GM19035 (cell line): ENCODE measurements around the gene F10.

Source experiments
- ATAC-seq: cut with Tn5 transposase; IDR thresholded peaks from one replicate; pipeline ENCODE4 v1.9.1; 2021; ENCODE audit not compliant: unreplicated experiment

F10 gene

DNA sequence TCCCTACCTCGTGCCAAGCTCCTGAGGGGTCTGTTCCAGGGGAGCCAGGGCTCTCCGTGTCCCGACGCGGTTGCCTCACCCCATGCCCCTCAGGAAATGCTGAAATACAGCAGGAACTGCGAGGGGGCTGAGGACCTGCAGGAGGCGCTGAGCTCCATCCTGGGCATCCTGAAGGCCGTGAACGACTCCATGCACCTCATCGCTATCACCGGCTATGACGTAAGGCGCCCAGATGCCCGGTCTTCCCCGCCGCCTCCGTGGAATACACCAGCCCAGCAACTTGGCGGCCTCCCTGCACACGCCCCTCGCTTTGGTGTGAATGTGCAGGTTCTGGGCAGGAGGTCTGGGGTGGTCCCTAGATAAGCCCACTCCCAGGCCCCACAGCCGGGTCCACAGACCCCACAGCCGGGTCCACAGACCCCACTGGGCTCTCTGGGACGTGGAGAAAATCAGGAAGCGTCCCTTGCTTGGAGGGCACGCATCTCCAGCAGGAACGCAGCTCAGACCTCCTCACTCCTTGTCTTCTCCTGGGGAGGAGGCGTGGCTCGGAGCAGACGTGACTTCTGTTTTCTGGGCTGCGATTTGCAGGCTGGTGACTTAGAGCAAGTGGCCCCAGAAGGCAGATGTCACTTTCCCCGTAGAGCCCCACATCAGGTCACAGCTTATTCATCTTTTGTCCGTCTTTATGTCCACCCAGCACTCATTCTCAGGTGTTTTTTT lies 36.4 kb upstream of the F10 start:
- no peak for ATAC-seq

- no peak for ATAC-seq
These were observed 35.3 kb upstream of the F10 start for GRCh38 chr13:113086991-113087922.

DNA sequence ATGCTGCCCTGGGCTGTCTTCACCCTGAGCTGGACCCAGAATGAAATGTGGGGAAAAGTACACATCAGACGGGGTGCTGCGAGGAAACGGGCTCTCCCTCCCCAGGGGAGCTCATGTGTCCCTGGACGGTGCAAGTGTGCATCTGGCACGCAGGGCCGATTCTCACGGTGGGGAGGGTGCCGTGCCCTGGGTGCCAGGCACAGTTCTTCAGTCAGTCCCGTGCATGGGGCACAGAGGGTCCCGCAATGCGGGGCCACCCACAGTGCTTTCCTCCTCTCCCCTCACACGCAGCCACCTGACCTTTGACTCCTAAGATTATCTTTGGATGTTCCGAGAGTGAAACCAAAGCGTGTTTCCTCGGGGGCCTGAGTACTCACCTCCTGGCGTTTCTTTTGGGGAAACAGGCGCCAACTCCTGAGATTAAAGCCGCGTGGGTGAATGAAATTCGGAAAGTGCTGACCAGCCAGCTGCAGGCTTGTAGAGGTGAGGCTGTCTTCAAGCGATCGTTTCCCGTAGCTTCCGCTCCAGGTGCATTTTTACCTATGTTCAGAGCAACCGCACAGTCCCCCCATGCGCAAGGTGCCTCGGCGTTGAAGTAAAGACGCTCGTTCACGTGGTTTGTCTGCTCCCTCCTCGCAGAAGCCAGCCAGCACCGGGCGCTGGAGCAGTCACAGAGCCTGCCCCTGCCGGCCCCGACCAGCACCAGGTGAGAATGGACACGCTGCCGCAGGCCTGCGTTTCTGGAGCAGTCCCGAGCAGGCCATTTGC lies 34.5 kb upstream of the F10 start:
- ATAC-seq, result no peak

- no peak for ATAC-seq
These were observed 33.9 kb upstream of the F10 start for GRCh38 chr13:113088691-113089020.

- no peak for ATAC-seq
These were observed 32.7 kb upstream of the F10 start for GRCh38 chr13:113089693-113090414.

DNA sequence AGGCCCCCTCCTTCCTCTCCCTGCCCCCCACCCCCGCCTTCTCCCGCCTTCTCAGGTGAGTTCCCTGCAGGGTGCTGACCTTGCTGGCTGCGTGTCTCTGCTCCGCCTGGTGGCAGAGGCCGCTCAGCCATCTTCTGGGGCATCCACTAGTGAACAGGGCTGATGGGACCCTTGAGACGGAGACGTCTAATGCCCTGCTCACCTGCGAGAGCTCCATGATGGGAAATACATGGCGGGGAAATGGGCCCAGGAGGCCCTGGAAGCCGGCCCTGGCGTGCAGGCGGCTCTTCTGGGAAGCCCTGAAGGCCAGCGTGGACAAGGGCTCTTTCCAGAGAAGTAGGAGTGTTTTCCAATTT lies 32.2 kb upstream of the F10 start:
- no peak for ATAC-seq

GRCh38 chr13:113090806-113091205 lies 31.8 kb upstream of the F10 start:
- no peak for ATAC-seq

DNA sequence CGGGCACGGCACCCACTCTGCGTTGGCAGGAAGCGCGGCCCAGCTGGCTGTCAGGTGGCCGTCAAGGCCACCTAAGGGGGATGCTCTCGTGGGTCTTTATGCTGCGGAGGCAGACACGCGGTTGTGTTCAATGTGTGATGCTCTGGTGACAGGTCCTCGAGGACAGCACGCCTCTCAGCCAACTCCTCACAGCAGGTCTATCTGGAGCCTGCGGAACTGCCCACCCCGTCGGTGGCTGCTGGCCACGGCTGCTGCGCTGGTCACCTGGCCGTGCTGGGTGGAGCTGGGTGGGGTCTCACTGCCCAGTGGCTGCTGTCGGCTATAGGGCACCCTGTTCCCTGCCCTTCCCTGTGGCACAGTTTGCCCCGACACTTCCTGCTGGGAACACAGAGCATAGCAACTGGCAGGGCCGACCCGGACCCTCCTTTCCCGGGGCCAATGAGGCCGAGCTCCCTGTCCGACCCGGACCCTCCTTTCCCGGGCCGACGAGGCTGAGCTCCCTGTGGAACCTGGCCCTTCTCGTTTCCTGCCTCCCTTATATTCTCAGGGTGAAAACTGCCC lies 31.3 kb upstream of the F10 start:
- ATAC-seq, result no peak

GRCh38 chr13:113091891-113092775 lies 30.5 kb upstream of the F10 start:
- ATAC-seq, result no peak

DNA sequence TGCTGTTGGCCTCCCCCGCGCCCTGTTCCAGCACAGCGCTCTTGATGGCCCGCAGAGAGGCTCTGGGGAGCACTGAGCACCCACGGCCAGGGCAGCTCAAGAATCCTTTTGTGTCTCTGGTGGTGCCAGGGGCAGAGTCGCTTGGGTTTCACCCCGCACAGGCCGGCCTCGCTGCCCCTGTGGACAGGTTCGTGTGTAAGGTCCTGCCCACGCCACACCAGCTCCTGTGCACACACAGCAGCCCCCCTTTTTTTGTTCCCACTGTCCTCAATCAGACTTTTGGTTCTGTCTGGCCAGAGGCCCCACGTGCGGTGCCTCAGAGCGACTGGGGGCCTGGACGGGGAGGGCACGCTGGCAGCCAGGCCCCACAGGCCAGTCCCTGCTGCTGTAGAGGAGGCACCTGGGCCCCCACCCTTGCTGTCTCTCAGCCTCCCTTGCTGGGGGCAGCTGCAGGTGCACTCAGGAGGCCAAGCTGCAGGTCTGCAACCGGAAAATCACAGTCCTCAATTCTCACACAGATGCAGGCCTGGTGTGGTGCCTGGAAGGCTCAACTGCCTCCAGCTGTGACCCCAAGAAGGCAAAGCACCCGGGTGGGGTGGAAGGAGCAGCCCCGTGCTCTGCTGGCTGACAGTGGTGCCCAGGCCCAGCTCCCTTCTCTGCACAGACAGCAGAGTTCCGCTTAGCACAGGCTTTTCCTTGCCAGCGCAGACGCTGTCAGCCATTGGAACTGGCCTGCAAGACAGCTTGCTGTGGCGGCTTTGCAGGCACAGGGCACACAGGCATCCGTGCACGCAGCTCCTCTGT lies 29.6 kb upstream of the F10 start:
- no peak for ATAC-seq

DNA sequence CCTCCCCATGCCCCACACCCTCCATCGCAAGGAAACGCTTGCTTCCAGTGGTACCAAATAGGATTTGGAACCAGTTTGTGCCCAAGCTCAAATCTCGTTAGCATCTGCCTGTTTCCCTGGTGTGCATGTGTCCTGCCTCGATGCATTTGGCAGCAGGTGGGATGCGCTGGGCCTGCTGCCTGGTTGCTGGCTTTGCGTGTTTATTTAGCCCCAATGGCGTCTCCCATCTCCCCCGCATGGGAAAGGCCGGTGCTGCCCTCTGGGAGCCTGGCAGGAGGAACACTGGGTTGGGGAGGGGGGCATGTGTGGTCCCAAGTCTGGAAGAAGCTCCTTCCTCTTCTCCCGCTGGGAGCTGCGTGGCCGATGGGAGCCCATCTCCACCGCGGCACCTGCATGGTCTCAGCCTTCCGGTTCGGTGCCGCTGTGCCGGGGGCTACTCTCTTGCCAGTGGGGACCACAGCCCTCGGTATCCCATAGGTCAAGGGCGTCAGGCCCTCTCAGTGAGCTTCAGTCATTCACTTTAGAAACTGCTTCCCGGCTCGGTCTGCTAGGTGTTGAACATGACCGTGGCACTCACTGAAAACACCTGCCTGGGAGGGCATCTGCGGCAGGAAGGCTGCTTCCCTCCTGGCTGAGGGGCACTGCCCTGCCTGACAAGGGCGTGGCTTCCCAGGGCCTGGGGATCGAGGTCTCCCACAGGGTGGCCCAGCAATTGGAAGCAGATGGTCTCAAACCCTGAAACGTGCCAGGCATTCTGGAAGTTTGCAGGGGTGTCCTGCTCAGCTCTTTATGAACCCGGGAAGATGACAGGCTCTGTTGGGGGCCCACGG lies 28.8 kb upstream of the F10 start:
- no peak for ATAC-seq

DNA sequence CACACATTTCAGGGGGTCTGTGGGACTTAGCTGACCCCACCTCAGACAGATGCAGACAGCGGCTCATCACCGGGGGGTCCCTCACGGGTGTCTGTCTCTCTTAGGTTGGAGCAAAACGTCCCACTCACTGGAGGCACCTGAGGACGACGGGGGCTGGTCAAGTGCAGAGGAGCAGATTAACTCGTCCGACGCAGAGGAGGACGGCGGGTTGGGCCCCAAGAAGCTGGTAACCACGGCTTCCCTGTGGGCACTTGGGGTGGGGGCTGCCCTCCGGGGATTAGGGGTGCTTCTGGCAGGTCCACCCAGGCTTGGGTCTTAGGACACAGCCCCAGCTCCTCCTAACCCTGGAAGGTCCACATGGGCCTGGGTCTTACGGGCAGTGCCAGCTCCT lies 28.2 kb upstream of the F10 start:
- no peak for ATAC-seq

DNA sequence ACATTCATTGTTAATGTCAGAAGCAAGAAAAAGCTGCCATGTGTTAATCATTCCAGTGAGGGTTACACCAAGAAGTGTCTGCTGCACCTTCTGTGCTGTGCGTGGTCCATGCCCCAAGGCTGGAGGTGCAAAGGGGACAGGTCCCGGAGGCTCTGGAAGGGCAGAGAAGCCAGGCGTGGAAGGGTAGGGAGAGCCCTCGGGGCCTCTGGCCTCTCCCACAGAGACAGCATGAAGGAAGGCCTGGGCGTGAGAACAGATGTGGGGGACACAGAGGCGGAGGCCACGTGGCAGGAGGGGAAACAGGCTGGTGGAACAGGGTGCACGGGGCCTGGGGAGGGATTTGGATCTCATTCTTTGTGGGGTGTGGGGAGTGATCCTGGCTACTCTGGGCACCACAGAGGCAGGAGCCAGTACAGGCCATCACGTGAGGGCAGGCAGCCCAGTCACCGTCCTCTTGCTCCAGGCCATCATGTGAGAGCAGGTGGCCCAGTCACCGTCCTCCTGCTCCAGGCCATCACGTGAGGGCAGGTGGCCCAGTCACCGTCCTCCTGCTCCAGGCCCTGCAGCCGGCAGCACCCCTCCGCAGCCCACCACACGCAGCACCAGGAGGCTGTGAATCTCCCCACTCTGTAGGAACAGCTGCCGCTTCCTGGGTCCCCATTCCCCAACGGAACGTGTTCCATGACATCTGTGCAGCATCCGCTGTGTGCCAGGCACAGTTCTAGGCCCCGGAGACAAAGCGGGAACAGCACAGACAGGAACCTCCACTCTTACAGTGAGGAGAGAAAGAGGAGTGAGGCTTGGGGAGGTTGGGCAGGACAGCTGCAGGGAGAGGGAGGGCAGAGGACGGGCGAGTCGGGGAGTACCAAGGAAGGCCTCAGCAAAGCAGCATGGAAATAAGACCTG lies 27.2 kb upstream of the F10 start:
- ATAC-seq, result no peak

DNA sequence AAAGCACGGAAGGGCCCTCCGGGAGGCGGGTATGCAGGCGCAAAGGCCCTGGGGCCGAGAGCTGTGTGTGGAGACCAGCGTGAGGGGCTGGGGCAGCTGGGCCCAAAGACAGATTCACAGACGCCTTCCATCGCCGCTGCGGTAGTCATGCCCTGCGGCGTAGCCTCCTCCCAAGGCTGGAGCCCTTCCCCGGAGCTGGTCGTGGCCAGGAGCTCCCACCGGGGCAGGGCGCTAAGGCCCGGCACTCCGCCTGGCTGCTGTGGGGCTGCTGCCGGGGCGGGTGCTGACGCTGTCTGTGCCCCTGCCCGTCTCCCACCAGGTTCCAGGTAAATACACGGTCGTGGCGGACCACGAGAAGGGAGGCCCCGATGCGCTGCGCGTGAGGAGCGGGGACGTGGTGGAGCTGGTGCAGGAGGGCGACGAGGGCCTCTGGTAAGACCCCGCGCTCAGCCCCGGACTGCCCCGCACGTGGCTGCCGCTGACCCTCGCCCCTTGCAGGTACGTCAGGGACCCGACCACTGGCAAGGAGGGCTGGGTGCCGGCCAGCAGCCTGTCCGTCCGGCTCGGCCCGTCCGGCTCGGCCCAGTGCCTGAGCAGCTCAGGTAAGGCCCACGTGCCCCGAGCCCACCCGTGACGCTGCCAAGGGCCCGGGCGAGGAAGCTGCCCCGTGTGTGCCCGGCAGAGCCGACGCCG lies 26.4 kb upstream of the F10 start:
- ATAC-seq, result no peak

GRCh38 chr13:113096745-113097305 lies 25.8 kb upstream of the F10 start:
- ATAC-seq, result no peak

DNA sequence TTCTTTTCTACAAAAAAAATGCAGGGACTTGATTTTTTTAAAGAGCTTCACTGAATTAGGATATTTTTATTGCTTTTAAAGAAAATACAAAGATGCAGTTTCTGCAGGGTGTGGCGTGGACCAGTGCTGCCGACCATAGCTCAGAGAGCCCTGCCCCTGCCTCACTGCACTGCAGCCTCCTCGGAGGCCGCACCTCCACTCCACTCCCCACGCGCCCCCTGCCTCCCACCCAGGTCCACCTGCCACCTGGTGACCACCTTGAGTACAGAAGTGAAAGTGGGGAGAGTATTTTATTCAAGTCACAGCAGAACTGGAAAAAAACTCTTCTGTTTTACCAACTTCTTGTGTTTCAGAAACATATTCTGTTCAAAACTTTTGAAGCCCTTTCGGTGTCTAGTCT lies 24.9 kb upstream of the F10 start:
- ATAC-seq, result no peak
